ENCODE results near the gene MOK.

DNA sequence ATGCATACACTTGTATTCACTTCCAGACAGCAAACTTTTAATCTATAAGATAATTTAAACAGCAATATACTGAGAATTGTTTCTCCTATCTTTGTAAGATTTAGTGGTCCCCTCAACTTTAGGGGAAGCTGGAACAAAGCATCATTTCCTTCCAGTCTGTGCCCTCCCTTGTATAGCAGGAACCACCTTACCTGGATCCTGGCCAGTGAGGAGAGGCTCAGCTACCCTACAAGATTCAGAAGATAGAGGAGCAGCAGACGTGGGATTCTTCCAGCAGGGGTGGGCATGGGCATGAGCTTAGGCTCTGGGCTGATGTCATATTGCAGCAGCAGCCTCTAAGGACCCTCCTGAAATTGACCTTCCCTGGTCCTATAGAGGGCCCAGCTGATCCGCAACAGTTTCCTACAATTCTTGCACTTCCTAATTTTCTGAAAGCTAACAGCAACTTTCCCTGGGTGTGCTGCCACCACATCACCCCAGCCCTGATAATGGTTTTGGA lies 21.3 kb downstream of the MOK start:
- TF ChIP-seq, protein P1, sequence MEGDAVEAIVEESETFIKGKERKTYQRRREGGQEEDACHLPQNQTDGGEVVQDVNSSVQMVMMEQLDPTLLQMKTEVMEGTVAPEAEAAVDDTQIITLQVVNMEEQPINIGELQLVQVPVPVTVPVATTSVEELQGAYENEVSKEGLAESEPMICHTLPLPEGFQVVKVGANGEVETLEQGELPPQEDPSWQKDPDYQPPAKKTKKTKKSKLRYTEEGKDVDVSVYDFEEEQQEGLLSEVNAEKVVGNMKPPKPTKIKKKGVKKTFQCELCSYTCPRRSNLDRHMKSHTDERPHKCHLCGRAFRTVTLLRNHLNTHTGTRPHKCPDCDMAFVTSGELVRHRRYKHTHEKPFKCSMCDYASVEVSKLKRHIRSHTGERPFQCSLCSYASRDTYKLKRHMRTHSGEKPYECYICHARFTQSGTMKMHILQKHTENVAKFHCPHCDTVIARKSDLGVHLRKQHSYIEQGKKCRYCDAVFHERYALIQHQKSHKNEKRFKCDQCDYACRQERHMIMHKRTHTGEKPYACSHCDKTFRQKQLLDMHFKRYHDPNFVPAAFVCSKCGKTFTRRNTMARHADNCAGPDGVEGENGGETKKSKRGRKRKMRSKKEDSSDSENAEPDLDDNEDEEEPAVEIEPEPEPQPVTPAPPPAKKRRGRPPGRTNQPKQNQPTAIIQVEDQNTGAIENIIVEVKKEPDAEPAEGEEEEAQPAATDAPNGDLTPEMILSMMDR (conservative IDR thresholded peaks at IDR 0.05; ENCODE audit: low read depth, low read length), result no peak
- TF ChIP-seq, protein P2, sequence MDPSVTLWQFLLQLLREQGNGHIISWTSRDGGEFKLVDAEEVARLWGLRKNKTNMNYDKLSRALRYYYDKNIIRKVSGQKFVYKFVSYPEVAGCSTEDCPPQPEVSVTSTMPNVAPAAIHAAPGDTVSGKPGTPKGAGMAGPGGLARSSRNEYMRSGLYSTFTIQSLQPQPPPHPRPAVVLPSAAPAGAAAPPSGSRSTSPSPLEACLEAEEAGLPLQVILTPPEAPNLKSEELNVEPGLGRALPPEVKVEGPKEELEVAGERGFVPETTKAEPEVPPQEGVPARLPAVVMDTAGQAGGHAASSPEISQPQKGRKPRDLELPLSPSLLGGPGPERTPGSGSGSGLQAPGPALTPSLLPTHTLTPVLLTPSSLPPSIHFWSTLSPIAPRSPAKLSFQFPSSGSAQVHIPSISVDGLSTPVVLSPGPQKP (IDR thresholded peaks at IDR 0.05; ENCODE audit: borderline replicate concordance, low read depth, low read length), result no peak
- TF ChIP-seq, protein P3, sequence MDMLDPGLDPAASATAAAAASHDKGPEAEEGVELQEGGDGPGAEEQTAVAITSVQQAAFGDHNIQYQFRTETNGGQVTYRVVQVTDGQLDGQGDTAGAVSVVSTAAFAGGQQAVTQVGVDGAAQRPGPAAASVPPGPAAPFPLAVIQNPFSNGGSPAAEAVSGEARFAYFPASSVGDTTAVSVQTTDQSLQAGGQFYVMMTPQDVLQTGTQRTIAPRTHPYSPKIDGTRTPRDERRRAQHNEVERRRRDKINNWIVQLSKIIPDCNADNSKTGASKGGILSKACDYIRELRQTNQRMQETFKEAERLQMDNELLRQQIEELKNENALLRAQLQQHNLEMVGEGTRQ (IDR thresholded peaks at IDR 0.05; ENCODE audit: low read depth, low read length), result no peak
- TF ChIP-seq POLR2A (IDR thresholded peaks at IDR 0.05; ENCODE audit: low read depth, low read length) (no peak), MXI1 (IDR thresholded peaks at IDR 0.05; ENCODE audit: borderline replicate concordance, low read depth, low read length) (no peak), FOS (IDR thresholded peaks at IDR 0.05; ENCODE audit: low read depth, low read length) (no peak), CHD1 (IDR thresholded peaks at IDR 0.05; ENCODE audit: low read depth, low read length) (no peak), RAD21 (IDR thresholded peaks at IDR 0.05; ENCODE audit: low read length) (no peak), CEBPB (IDR thresholded peaks at IDR 0.05; ENCODE audit: low read depth, low read length) (no peak), RCOR1 (IDR thresholded peaks at IDR 0.05; ENCODE audit: insufficient replicate concordance, low read length) (no peak), BHLHE40 (IDR thresholded peaks at IDR 0.05; ENCODE audit: low read depth, low read length) (no peak), RFX5 (IDR thresholded peaks at IDR 0.05; ENCODE audit: low read depth, low read length) (no peak), MAZ (IDR thresholded peaks at IDR 0.05; ENCODE audit: borderline replicate concordance, low read depth, low read length) (no peak)
